GM19023 (cell line): ENCODE measurements around the gene DEFB113.
"Not testable (repeated sequence)": the region's sequence is repeated elsewhere in the genome, so short reads cannot be mapped to it uniquely, and the experiment has no call there.

Source experiments
- ATAC-seq: cut with Tn5 transposase; IDR thresholded peaks from one replicate; pipeline ENCODE4 v1.9.1; 2021; ENCODE audit warnings: mild to moderate bottlenecking, moderate library complexity; ENCODE audit not compliant: unreplicated experiment

The DEFB113 gene, protein sequence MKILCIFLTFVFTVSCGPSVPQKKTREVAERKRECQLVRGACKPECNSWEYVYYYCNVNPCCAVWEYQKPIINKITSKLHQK

DNA sequence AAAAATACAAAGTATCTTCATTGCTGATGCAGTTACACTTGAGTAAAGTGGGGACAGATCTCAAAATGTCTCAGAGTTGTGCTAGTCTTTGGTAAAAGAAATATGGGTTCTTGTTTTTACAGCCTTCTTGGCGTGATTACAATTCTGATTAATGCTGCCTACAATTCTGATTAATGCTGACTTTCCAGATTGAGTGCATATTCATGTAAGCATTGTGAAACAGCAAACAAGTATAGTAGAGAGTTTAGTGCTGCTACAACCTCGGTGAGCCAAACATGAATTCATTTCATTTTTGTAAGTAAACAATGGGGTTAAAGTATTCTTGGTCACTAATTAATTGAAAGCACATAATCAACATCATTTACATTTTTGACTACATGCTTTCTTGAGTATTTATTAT is at the start of gene DEFB113:
Gene DEFB113, minus strand, starts transcription at position 21 of the 400 bp plus-strand sequence. Its CDS starts 0 bp downstream, at position 21.
- ATAC-seq = no peak

DNA sequence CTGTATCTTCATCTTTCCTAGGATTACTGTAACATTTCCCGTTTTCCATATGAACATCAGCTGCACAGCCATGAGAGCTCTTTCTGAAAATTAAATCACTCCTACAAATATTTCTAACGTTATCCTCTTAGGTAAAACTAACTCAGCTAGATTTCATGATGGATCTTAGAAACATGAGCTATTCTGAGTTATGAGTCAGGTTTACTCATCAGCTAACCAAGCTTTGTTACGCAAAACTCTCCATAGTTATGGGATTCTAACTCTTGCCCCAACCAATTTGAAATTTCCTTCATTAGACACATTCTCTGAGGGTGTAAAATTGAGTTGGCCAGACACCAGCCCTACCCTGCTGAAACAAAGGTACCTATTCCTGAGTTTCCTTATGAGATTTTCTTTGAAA is 38.4 kb upstream of the DEFB113 start:
- no peak for ATAC-seq

DNA sequence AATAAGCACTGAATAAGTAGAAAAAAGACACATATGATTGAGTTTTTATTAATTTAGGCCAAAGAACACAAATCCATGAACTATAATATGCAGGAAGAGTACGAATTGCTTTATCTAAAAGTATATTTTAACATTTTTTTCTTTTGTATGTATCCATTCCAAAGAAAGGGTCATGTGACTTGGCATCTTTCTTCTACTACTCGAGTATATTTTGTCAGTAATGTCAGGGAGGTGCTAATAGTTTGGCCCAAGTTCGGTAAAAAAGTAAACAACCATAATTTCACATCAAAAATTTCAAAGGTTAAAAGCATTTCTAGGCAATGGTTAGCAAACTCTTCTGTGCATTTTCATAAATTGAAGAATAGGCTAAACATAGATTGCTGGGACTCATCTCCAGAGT is 33.7 kb upstream of the DEFB113 start:
- ATAC-seq = no peak

DNA sequence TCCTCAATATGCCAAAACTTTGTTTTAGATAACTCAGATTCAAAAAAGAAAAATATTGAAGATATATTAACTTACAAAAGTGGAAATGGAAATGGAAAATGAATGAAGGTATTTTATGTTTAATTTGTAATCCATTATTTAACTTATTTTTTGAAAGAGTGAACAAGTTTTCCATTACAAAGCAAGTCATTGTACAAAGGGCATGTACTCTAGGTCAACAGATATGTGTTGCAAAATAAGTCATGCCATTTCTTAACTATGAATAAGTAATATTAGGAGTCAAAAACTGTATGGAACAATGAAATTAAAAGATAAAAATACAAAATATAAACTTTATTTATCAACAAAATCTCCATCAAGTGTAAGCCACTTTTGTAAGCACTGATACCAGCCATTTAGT is 25.9 kb upstream of the DEFB113 start:
- no peak for ATAC-seq

DNA sequence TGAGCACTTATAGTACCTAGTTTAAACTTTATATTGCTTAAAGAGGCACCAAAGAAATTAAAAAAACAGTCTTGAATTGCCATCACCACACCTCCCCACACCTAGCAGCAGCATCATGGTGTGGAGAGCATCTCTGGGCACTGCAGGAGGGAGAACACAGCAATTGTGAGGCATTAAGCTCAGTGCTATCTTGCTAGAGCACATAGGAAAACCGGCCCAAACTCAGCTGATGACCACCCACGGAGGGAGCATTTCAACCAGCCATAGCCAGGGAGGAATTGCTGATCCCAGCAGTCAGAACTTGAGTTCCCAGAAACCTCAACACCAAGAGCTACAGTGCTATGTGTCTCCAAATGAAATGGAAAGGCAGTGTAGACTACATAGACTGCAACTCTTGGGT is 19.5 kb upstream of the DEFB113 start:
- no peak for ATAC-seq

DNA sequence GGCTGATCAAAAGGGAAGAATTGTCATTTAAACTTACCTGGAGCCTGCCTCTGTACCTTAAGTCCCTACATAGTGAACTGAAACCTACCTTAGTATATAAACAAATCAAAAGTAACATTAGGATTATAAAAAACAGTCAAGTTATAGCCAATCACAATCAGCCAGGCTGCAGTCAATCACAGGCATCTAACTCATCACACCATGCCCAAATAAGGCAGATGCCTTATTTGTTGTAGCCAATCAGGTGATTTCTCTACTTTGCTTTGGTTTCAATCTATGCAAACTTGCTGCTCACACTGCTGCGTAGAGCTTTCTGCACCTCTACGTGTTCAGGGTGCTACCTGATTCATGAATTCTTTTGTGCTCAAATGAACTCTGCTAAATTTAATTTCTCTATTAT is 18.3 kb upstream of the DEFB113 start:
- no peak for ATAC-seq

DNA sequence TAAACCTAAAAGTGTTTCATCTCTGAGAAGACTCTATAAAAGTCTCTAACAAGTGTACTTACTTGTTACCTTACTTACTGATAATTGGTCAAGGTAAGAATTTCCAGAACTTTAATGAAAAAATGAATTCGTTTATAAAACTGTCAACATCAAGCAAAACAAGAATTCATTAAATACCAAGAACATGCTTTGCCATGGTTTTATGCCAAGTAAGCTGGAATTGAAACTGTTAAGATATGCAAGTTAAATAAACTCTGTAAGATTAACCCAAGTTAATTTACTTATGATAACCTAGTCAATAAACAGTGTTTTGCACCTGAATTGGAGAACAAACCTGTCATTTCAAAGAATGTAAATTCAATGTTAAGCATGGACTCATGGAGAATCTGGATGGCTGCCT is 17.1 kb upstream of the DEFB113 start:
- ATAC-seq = no peak

DNA sequence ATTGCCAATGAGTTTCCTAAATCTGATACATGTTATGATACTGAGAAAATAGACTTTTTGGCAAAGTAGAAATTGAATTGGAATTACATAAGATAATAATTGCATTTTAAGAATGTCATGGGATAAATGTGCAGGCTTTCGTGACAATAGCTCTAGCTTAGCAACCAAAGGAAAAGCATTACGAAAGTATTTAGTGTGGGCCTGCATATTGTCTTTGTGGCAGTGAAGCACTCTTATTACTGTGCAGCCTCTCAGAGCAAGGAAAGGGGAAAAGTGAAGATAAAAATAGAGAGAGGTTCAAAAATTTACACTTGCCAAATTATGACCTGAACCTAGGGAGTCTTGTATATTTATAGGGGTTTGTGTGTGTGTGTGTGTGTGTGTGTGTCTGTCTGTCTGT is 12.6 kb upstream of the DEFB113 start:
- ATAC-seq = no peak

DNA sequence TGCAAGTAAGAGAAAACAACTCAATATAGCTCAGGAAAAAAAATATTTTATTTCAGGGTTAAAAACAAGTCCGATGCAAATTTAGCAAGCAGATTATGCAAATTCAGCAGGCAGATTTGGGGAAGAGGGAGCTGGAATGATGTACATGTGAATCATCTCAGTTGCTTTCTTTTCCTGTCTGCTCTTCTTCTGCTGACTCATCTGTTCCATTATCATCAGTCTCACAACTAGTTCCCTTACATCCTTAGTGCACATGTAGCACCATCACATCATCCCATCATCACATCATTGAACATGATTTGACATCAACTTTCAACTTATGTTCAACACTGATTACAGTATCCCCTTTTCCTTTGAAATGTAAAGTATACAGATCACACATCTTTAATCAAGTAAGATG is 11.5 kb upstream of the DEFB113 start:
- ATAC-seq = peak; percentile 59

DNA sequence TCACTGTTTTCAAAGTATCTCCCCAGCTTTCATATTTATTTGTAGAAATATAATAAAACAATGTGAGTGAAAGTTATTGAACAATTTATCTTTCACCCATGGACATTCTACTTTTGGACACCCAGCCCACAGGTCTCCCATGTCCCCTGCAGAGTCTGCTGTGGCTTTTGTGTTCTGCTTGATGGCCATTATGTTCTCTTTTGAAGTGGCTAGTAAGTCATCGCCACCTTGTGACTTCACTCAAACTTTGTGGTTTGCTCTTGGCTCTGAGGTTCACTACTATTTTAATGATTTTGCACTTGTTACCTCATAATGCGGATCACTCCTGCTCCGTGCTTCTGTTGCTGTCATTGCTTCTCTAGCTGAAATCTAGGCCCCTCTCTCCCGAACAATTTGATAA is 10.2 kb upstream of the DEFB113 start:
- peak; percentile 42 for ATAC-seq

DNA sequence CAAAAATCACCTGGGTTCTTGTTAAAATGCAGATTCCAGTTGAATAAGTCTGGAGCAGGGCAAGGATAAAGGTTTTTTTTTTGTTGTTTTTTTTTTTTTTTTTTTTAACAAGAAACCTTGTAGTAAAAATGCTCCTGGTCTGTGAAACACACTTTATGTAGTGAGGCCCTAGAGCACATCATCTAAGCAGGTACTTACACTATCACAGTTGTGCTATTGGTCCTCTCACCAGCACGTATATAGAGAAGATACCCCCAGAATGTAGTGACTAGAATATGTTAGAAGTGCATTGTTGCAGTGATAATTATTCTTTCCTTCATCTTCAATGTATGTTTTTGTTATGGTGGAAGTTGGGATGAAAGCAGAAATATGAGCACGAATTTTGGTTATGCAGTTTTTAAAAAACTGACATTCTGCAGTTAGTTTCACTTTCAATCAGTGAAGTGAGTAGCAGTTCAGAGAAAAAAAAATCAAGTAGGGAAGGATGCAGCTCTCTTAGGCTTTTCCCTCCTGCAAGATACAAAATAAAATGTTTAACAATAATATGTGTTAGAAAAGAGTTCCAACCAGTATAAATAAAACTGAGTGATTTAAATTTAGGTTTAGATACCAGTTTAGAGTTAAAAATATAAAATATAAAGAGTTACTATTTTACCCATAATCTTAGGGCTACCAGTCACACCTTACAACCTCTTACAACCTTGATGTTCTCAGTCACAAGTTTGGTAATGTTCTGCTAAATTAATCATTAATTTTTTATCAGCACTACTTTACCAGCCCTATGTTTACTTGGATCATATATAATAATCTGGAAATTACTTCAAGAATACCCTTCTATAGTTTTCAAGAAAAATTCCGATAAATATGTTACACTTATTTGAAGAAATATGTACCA is 9.2 kb upstream of the DEFB113 start:
- ATAC-seq = no peak

DNA sequence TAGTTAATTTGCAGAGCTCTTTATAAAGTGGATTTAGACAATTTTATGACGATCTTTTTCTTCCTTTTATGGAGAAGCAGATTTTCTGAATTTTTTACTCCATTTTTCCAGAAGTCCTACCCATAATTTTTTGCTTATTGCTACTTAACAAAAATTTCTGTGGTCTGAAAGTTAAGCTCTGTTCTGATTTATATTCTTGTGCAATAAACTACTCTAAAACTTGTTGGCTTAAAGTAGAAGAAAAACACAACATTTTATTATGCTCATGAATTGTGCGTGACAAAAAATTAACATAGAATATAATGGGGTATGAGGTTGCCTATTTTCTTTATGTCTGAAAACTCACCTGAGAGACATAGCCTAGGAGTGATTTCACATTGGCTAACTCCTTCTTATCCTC is 2.6 kb downstream of the DEFB113 start:
- ATAC-seq = no peak

DNA sequence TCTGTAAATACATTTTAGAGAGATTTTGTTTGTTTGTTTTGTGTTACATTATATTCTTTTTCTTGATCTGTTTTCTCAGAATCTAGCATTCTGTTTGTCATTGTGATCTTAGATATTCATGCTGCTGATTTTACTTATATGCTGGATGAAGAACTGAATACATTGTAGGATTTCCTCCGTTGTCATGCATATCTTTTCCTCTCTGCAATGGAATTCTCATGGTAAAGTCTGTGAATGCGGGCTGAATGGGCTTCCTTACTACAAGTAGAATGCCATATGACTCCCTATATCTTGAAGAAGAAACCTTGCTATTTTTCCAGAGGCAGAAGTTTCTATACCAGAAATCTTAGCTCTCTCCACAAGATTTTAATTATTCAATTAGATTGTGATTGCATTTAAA is 3.1 kb downstream of the DEFB113 start:
- no peak for ATAC-seq

DNA sequence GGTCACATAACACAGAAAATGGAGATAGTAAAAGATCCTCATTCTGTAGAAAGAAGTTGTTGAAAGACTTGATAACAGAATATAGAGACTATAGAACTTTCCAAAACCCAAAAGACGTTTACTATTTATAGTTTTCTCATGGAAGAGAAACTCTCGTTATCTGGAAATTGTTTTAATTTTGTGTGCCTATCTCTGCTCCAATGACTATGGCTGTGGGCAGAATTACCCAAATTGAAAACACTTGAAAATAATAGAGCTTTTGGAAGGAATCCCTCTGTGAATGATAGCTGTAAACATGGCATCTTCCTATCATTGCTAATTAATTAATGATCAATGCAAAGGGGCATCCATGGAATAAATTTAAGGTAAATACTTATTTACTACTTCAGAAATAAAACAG is 5.4 kb downstream of the DEFB113 start, which contains the start of gene DEFB114:
Gene DEFB114, minus strand, starts transcription at position 101 of the 400 bp plus-strand sequence. Its CDS starts 59 bp downstream, at position 42.
- ATAC-seq = no peak

DNA sequence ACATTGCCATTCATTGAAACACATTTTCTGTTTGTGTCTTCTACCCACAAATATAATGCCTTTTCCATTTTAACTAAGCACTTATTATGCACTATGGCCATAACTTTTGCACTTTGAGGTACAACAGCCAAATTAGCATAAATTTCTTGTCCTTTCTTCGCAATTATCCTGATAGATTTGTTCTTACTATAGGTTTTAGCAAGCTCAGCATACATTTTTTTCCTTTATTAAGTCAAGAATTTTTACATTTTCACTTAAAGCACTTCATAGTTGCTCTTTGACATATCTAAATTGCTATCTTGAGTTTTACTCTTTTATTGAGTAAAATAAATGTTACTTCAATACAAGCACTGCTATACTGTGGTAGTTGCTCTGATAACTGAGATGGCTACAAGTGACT is 11.2 kb downstream of the DEFB113 start:
- no peak for ATAC-seq

DNA sequence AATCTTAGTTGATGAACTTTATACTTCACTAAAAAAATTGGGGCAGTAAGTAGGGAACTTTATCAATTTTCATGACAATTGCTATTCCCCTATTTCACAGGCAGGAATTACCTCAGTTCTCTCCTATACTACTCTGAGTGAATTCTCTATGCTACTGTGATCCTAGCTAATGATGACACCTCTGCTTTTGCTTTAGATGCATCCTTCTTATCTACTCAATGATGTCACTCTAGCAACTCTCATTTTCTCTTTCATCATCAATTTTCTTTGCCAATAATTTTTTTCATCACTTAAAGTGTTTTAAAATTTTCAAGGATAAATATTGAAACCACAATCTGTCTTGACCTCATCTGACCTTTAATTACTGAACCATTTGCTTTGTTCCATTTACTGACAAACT is 13.6 kb downstream of the DEFB113 start:
- ATAC-seq = no peak

DNA sequence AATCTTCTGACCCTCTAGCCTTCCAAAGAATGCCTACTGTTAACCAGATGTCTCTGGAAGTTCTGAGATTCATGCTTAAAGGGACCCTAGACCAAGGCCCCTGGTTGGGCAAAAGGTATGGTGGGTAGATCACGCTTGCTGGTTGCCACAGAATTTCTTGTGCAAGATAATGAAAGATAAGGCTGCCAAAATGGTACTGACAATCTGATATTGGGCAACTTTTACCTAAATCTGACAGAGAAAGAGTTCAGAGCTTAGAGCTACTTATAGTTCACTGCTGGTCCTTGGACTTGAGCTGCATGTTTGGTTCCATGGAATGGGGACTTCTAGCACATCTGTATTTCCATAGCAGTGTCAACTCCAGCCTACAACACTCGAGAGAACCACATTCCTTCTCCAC is 17.5 kb downstream of the DEFB113 start:
- no peak for ATAC-seq

DNA sequence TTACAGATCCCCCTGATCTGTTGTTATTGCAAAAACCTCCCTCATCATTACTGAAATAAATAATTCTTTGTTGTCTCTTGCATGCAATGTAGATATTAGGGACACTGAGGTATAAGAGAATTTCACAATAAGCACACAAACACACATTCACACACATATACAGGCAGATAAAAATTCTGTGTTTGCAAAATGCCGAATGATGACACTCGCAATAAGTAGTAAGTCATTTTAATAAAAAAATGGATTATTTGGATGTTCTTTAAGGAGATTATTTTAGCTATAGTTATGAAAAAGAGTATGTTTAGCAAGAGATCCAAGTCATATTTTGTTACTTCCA is 19.0 kb downstream of the DEFB113 start:
- no peak for ATAC-seq

DNA sequence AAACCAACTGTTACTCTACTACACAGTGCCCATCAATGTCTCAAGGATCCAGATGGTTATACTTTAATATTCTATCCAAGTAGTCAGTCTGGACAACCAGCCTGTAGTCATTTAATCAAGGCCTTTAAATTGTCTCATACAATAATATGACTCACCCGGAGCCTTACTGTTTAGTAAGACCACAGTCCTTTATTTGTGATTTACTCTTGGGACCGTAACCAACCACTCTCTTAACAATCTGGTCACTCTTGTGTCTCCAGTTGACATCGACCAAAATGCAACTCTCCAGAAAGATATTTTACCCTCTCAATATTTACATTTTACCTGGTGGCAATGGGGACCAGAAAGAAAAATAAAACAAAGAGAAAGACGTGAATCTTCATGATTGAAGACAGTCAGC is 20.4 kb downstream of the DEFB113 start:
- no peak for ATAC-seq

DNA sequence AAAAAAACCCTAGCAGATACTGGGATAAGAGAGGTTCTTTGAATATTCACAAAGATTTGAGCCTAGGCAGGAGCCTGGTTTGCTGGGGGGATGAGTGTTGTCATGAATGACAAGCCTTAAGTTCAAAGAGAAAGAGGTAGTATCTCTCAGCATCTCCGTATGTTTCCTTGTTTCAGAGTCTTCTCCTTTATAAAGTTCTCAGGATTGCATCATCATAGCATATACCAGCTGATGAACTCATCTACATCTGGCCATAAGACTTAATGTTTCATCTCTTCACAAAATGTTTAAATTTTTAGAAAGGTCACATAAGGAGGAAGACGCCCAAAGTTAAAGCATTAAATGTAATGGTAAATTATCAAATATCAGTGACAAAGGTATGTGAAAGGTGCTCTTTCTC is 22.6 kb downstream of the DEFB113 start:
- ATAC-seq = no peak

DNA sequence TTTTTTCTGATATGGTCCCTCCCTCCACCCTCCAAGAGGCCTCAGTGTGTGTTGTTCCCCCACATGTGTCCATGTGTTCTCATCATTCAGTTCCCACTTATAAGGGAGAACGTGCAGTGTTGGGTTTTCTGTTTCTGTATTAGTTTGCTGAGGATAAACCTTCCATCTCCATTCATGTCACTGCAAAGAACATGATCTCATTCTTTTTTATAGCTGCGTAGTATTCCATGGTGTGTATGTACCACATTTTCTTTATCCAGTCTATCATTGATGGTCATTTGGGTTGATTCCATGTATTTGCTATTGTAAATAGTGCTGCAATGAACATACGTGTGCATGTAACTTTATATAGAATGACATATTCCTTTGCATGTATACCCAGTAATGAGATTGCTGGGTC is 25.4 kb downstream of the DEFB113 start:
- ATAC-seq = not testable (repeated sequence)

DNA sequence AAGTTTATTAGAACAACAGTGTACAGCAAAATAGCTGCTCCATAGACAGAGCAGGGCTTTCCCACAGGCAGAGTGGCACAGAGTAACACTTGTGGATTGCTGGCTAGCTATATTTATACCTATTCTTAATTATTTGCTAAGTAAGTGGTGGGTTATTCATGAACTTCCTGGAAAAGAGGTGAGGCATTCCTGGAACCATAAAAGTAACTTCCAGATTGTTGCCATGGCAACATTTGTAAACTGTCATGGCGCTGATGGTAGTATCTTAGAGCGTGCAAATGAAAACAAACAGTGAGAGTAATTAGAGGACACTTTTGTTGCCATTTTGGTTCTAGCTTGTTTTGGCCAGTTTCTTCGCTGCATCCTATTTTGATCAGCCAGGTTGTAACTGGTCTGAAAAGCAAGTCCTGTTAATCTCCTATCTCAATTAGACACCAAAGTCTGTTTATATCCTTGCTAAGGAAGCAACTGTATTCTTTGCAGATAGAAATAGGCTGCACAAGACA is 29.4 kb downstream of the DEFB113 start:
- ATAC-seq = no peak

DNA sequence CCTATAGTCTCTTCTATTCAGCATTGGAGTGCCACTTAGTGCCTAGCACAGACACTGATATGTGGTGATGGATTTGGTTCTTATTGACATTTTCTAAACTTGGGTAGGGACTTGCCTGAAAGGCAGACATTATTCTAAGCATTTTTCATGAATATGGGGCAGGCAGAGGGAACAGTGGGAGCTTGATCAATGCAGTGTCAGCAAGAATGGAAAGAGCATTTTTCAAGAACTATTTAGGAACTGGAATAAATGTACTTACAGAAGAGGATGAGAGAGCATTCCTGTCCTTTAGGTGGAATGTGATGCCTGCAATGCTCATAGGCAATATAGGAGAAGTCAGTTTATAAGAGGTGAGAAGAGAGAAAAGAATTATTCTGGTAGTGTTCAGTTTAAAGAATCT is 31.6 kb downstream of the DEFB113 start:
- no peak for ATAC-seq
